Activated naive CD4-positive, alpha-beta T cell treated with anti-CD3 and anti-CD28 coated beads, Interleukin-2, amount 50 U/mL, for 24 hours (primary cell): ENCODE results near the gene WDR54.
A peak's percentile ranks its signal among the peaks of the same experiment; 100 is the strongest.

Experiments used
- H3K27ac Mint-ChIP-seq: one replicate; pipeline ENCODE4 v1.8.0; 2021; ENCODE audit warnings: mild to moderate bottlenecking, mixed read lengths
- H3K27me3 Mint-ChIP-seq: one replicate; pipeline ENCODE4 v1.8.0; 2021; ENCODE audit warnings: mixed read lengths
- H3K36me3 Mint-ChIP-seq: one replicate; pipeline ENCODE4 v1.8.0; 2021; ENCODE audit warnings: mixed read lengths
- H3K4me1 Mint-ChIP-seq: one replicate; pipeline ENCODE4 v1.8.0; 2021; ENCODE audit warnings: mixed read lengths
- H3K4me3 Mint-ChIP-seq: one replicate; pipeline ENCODE4 v1.8.0; 2021; ENCODE audit warnings: mild to moderate bottlenecking, mixed read lengths
- H3K9me3 Mint-ChIP-seq: one replicate; pipeline ENCODE4 v1.8.0; 2021; ENCODE audit warnings: mixed read lengths

The WDR54 gene

DNA sequence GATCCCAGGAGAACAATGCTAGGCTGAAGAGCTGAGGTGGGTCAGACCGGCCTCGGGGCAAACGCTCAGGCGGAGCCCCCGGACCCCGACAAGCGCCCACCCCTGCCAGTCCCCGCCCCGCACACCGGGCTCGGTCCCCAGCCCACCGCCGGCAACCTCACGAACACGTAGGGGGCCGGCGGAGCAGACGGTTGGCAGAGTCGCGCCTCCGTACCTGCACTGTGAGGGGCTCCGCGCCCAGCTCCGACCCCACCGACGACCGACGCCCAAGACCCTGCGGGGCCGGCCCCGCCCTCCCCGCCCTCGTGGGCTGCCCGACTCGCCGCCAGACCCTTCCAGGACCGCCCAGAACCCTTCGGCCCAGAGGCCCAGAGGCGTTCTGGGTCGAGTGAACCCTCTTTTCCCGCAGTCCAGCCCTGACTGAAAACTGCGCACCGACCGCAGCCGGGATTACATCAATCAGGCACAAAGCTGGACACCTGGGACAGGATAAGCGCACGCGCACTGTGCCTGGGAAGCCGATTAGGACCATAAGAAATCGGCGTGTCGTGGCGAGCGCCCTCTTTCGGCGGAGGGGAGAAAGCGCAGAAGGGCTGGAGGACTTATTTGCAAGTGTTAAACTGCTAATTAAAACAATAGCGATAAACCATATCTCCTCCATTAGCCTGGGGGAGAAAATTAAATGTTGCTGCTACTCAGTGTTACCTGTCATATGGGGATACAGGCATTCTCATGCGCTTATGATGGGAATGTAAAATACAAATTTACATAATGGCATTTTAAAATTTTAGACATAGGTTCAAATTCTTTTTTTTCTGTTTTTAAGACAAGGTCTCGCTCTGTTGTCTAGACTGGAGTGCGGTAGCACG lies 29.7 kb upstream of the WDR54 start:
- H3K4me1 Mint-ChIP-seq: peaks cover 6% of the 10 kb centered on the region
- H3K27me3 Mint-ChIP-seq: peaks cover 3% of the 10 kb centered on the region
- no peak overlapping the region for H3K4me3 Mint-ChIP-seq
- H3K9me3 Mint-ChIP-seq: no peaks in the 10 kb centered on the region
- H3K36me3 Mint-ChIP-seq: no peaks in the 10 kb centered on the region
- peak overlapping the region; percentile 100 for H3K27ac Mint-ChIP-seq

DNA sequence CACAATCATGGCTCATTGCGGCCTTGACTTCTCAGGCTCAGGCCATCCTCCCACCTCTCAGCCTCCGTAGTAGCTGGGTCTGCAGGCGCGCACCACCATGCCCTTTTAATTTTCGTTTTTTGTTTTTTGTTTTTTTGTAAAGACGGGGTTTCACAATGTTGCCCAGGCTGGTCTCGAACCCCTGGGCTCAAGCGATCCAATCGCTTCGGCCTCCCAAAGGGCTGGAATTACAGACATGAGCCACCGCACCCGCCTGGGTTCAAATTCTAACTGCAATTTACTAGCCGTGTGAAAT lies 29.1 kb upstream of the WDR54 start:
- H3K27ac Mint-ChIP-seq: no peak overlapping the region
- H3K27me3 Mint-ChIP-seq: peaks cover 3% of the 10 kb centered on the region
- H3K4me1 Mint-ChIP-seq: peaks cover 6% of the 10 kb centered on the region
- no peaks in the 10 kb centered on the region for H3K36me3 Mint-ChIP-seq
- no peaks in the 10 kb centered on the region for H3K9me3 Mint-ChIP-seq
- no peak overlapping the region for H3K4me3 Mint-ChIP-seq

DNA sequence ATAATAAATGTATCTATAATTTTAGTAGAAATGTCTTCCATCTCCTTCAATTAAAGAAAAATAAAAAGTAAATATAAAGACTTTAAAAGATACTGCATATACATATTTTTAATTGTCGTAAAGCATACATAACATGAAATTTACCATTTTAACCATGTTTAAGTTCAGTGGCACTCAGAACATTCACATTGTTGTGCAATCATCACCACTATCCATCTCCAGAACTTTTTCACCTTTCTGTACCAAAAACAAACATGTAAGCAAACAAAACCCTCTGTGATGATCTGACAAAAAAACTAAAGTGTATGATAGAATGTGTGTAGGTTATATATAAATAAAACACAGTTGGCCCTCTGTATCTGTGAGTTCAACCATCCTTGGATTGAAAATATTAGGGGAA lies 28.0 kb upstream of the WDR54 start:
- Mint-ChIP-seq H3K4me1 (peaks cover 6% of the 10 kb centered on the region), H3K36me3 (no peaks in the 10 kb centered on the region), H3K9me3 (no peaks in the 10 kb centered on the region), H3K4me3 (no peak overlapping the region), H3K27ac (no peak overlapping the region), H3K27me3 (peaks cover 3% of the 10 kb centered on the region)

DNA sequence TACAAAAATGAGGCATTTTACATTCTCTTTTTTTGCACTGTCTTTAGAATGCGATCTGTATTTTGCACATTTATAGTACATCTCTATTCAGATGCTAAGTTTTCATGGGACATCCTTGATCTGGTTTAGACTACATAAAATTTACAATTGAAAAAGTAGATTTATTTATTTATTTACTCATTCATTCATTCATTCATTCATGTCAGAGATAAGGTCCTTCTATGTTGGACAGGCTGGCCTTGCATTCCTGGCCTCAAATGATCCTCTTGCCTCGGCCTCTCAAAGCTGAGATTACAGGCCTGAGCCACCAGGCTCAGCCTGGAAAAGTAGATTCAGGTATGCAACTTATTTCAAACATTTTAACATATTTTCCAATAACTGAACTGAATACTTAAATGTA lies 25.4 kb upstream of the WDR54 start:
- Mint-ChIP-seq H3K4me3 (no peak overlapping the region), H3K4me1 (peaks cover 13% of the 10 kb centered on the region), H3K27ac (no peak overlapping the region), H3K27me3 (peaks cover 3% of the 10 kb centered on the region), H3K36me3 (no peaks in the 10 kb centered on the region), H3K9me3 (no peaks in the 10 kb centered on the region)

DNA sequence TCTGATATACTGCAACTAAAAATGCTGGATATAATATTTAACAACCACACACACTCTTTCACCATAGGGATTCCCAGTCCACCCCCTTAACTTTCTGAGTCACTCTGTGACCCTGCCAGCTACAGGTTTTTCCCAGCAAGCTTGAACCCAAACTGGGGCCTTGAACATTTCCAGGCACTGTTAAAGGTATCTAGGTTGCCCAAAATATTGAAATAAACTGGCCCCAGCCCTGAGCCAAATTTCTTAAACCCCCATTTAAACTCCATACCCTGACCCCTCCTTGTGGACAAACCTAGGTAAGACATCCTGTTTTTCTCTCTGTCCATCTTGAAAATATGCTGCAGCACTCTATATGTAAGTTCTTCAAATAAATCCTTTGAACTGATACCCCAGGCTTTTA lies 21.7 kb upstream of the WDR54 start:
- no peaks in the 10 kb centered on the region for H3K9me3 Mint-ChIP-seq
- H3K4me3 Mint-ChIP-seq: no peak overlapping the region
- H3K27me3 Mint-ChIP-seq: peaks cover 1% of the 10 kb centered on the region
- H3K36me3 Mint-ChIP-seq: no peaks in the 10 kb centered on the region
- peaks cover 7% of the 10 kb centered on the region for H3K4me1 Mint-ChIP-seq
- no peak overlapping the region for H3K27ac Mint-ChIP-seq

DNA sequence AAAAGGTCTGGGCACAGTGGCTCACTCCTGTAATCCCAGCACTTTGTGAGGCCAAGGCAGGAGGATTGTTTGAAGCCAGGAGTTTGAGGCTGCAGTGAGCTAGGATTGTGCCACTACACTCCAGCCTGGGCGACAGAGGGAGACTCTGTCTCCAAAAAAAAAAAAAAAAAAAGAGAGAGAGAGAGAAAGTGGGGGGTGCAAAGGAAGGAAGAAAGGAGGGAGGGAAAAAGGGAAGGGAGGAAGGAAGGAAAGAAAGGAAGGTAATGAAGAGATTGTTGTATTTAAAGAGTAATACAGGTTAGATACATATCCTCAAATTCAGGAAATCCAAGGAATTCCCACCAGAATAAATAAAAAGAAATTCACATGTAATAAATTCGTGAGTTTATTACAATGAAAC lies 19.6 kb upstream of the WDR54 start:
- peaks cover 7% of the 10 kb centered on the region for H3K4me1 Mint-ChIP-seq
- no peaks in the 10 kb centered on the region for H3K27me3 Mint-ChIP-seq
- H3K36me3 Mint-ChIP-seq: no peaks in the 10 kb centered on the region
- no peaks in the 10 kb centered on the region for H3K9me3 Mint-ChIP-seq
- H3K4me3 Mint-ChIP-seq: no peak overlapping the region
- no peak overlapping the region for H3K27ac Mint-ChIP-seq

DNA sequence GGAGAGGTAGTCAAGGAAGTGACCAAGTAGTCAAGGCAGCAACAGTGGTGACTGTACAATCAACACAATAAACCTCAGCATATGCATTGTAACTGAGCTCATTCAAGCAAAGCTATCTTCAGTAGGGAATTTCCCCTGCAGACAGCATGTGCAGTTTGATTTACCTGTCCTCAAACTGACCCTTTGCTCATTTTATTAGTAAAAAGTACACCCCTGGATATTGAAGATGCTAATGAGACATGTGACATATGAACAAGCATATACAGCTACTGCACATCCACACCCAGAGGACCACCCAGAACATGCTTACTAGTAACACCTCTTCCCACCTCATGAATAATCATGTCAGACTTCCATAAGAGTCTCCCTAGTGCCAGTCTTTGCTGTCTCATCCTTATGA lies 15.5 kb upstream of the WDR54 start:
- no peaks in the 10 kb centered on the region for H3K4me1 Mint-ChIP-seq
- H3K36me3 Mint-ChIP-seq: no peaks in the 10 kb centered on the region
- no peaks in the 10 kb centered on the region for H3K27me3 Mint-ChIP-seq
- no peaks in the 10 kb centered on the region for H3K9me3 Mint-ChIP-seq
- H3K4me3 Mint-ChIP-seq: no peak overlapping the region
- H3K27ac Mint-ChIP-seq: no peak overlapping the region

DNA sequence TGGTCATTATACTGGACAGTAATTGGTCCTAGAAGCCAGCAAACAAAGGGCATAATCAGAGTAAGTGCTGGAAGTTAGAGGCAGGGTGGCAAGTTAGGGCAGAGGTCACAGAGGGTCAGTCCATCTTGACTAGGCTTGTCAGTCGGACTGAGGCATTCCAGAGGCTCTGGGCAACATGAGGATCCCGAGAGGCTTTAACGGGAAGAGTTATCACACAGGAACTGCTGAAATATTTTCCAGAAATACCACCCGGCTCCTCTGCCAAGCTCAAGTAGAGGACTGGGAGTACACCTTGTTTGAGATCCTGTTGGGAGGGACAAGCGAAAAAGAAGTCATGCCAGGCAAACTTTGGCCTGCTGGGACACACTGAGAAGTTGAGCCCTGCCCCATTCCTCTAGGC lies 13.8 kb upstream of the WDR54 start:
- no peaks in the 10 kb centered on the region for H3K9me3 Mint-ChIP-seq

DNA sequence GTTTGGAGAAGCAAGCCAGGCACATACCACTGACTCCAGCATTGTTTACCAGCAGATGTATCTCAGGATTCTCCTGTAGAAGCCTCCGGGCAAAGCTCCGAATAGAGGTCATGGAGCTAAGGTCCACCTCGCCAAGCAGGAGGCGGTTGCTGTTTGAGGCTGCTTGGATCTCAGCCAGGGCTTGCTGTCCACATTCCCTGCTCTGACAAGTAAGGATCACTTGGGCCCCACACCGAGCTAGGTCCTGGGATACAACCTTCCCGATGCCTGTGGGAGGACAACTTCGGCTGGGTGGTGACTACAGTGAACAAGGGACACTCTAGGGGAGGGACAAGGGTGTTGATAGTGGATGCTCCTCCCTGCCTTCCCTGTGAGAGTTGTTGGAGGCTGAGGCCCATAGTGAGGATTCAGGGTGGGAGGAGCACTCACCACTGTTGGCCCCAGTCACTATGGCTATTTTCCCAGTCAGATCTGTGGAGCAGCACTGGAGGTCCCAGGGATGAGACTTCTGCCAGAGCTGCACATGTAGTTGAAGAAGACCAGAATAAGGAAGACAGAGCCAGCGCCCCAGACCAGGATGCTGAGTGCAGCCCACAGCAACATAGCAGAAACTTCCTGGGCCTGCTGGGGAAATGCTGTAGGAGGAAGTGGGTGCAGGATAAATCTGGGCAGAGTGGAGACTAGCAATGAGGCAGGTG lies 8.4 kb upstream of the WDR54 start:
- Mint-ChIP-seq H3K4me3 (peak overlapping the region; percentile 57), H3K9me3 (no peaks in the 10 kb centered on the region), H3K27me3 (no peaks in the 10 kb centered on the region), H3K36me3 (no peaks in the 10 kb centered on the region), H3K4me1 (peaks cover 22% of the 10 kb centered on the region), H3K27ac (no peak overlapping the region)

More for the DNA sequence above, 13.8 kb upstream of the WDR54 start:
- Mint-ChIP-seq H3K27ac (no peak overlapping the region), H3K36me3 (no peaks in the 10 kb centered on the region), H3K4me3 (no peak overlapping the region), H3K27me3 (no peaks in the 10 kb centered on the region), H3K4me1 (no peaks in the 10 kb centered on the region)

DNA sequence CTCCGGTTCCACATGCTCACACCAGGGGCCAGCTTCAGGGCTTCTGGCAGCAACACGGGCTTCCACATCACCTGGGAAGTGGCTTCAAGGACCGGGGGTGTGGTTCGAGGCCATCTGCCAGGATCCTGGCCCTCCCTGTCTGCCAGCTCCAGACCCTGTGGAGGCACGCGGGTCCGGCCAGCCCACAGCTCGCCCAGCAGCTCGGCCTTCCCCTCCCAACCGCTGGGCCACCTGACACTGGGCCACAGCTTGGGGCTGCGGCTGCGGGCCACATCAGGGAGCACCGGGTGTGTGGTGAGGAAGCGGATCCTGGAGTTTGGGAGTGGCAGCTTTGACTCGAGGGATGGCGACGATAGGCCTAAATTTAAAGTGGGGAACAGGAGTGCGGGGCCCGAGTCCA lies 7.1 kb upstream of the WDR54 start:
- no peak overlapping the region for H3K27ac Mint-ChIP-seq
- H3K4me1 Mint-ChIP-seq: peaks cover 22% of the 10 kb centered on the region

DNA sequence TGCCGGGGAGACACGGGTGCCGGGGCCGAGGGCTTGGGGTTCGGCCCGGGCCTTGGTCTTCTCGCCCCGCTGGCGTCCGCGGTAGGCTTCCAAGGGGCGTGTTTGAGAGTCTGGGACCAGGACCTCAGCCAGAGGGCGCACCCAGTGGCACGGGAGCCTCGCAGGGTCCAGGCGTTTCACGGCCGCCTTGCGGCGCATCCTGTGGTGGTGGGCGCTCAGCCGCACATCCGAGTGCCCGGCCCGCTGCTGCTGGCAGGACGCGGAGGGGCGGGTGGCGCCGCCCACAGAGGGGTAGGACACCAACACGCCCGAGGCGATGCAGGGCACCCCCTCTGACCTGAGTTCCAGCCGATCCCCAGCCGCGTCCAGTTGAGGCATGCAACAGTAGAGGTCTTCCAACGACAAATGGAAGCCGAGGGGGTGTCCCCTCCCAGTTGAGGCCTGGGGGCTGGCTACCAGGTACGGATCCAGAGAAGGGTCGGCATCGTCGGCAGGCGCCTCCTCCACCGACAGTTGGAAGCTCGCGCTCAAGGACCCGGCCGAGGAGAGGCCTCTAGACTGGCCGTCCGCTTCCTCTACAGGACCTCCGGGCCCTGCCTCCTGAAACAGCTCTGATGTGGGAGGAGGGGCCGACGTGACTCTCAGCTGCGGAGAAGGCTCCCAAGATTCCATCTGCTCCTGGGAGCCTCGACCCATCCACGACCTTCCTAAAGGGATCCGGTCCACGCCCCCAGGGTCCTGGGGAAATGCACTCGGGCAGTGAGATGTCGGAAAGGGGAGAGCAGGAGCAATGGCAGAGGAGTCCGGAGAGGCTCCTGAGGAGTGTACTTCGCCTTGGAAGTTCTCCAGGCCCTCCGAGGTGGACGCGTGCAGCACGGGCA lies 6.4 kb upstream of the WDR54 start:
- Mint-ChIP-seq H3K4me3 (peak overlapping the region; percentile 73), H3K36me3 (no peaks in the 10 kb centered on the region), H3K27ac (peak overlapping the region; percentile 55), H3K4me1 (peaks cover 26% of the 10 kb centered on the region), H3K9me3 (no peaks in the 10 kb centered on the region), H3K27me3 (no peaks in the 10 kb centered on the region)

More for the DNA sequence above, 7.1 kb upstream of the WDR54 start:
- H3K36me3 Mint-ChIP-seq: no peaks in the 10 kb centered on the region
- H3K9me3 Mint-ChIP-seq: no peaks in the 10 kb centered on the region
- peak overlapping the region; percentile 73 for H3K4me3 Mint-ChIP-seq
- H3K27me3 Mint-ChIP-seq: no peaks in the 10 kb centered on the region

DNA sequence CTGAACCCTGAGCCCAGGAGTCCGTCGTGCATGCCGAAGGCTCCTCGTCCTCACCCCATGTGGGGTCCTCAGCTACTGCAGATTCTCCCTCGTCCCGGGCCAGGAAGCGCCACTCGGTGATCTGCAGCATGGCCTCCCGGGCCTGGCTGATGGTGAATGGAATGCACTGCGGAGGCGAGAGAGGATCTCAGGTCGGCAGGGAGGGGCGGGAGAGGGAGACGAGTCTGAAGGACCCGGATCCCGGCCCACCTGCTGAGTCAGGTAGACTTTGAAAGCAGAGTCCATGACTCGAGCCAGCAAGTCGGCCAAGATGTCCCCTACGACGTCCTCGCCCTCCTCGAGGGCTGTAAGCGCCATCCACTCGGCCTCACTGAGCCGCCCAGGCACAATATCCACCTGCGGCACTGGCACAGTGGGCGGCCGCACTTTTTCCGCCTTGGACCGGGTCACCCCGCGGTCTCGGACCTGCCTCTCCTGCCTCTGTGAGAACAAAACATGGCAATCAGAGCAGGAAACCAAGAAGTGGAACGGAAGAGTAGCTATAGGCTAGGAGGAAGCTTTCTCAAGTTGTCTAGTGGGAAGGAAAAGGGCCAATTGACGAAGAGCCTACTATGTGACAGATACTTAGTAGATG lies 5.7 kb upstream of the WDR54 start:
- Mint-ChIP-seq H3K4me3 (peak overlapping the region; percentile 67), H3K27me3 (no peaks in the 10 kb centered on the region), H3K9me3 (no peaks in the 10 kb centered on the region), H3K4me1 (peaks cover 32% of the 10 kb centered on the region), H3K27ac (peak overlapping the region; percentile 76), H3K36me3 (no peaks in the 10 kb centered on the region)

DNA sequence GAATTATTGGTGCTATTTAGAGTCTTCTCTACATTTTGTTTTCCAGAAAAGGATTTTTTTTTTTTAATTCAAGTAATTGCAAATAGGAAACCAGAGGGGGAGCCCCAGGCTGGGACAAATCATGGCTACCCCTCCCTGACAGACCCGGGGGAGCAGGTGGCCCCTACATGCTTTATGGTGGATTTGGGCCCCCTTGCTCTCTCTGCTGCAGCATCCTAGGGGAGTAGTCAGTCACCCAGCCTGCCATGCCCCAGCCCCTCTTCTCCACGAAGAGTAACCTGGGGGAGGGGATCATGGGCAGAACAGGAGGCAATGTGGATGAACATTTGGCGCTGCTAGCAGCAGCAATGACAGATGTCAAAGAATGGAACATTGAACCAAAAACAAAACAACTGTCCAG lies 4.8 kb upstream of the WDR54 start:
- Mint-ChIP-seq H3K27ac (no peak overlapping the region), H3K36me3 (no peaks in the 10 kb centered on the region), H3K9me3 (no peaks in the 10 kb centered on the region), H3K27me3 (no peaks in the 10 kb centered on the region), H3K4me3 (no peak overlapping the region), H3K4me1 (peaks cover 38% of the 10 kb centered on the region)

DNA sequence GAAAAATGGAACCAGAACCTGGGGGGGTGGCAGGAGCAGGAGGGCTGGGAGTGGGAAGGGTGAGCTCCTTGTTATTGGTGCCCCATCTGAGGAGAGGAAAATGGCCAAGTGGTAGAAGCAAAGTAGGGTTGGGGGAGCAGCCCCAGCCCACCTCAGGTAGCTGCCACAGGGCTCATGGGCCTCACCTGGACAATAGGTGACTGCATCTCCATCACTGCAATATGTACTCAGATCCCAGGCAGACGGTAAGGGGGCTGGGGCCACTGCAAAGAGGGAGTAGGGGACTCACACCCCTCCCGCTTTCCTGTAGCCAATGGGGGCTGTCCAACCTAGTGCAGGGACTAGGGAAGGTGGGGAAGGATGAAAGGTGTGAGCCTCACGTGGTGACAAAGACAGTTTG lies 4.3 kb upstream of the WDR54 start:
- Mint-ChIP-seq H3K27me3 (no peaks in the 10 kb centered on the region), H3K4me1 (peaks cover 43% of the 10 kb centered on the region), H3K36me3 (no peaks in the 10 kb centered on the region), H3K4me3 (no peak overlapping the region), H3K9me3 (no peaks in the 10 kb centered on the region), H3K27ac (no peak overlapping the region)

DNA sequence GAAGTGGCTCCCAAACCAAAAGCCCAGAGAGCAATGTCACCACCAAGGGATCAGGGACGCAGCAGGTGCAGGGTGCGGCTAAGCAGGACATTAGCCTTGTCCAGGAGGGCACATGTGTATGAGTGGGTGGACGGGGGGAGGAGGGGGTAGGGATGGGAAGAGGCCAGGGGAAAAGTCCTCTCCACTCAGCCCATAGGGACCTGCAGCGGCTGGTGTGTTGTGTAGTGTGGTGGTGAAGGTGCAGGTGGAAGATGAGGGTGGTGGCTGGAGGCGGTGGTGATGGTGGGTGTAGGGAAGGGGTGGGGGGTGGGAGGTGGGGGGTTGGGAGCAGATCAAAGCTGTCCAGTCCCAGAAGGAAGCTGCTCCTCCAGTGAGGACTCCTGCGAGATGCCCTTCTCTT lies 3.8 kb upstream of the WDR54 start:
- no peaks in the 10 kb centered on the region for H3K36me3 Mint-ChIP-seq
- no peak overlapping the region for H3K27ac Mint-ChIP-seq
- H3K4me3 Mint-ChIP-seq: no peak overlapping the region
- H3K4me1 Mint-ChIP-seq: peaks cover 45% of the 10 kb centered on the region
- no peaks in the 10 kb centered on the region for H3K27me3 Mint-ChIP-seq
- no peaks in the 10 kb centered on the region for H3K9me3 Mint-ChIP-seq
